ENCODE data around the gene GULP1.

The GULP1 gene

GRCh38 chr2:188277786-188278185, 13.9 kb upstream of the GULP1 start:
- no peak for DNase-seq (ENCODE audit: low read depth in 1 of 2, low spot score in 1 of 2)
- Histone ChIP-seq H3K27me3 (ENCODE audit: insufficient read depth, poor library complexity, severe bottlenecking) (no peaks in the 10 kb centered on the region), H3K4me3 (replicated peaks; ENCODE audit: insufficient read depth, low read length) (no peak overlapping the region), H3K27ac (replicated peaks) (no peak overlapping the region)
- TF ChIP-seq CTCF (IDR thresholded peaks at IDR 0.05; ENCODE audit: insufficient read depth, low read length) (no peak), GABPA (IDR thresholded peaks at IDR 0.05; ENCODE audit: low read depth) (no peak), POLR2AphosphoS5 (IDR thresholded peaks at IDR 0.05; ENCODE audit: low read depth) (no peak), REST (IDR thresholded peaks at IDR 0.05; ENCODE audit: insufficient replicate concordance, low read depth) (no peak), SPI1 (IDR thresholded peaks at IDR 0.05; ENCODE audit: borderline replicate concordance, low read depth) (no peak)

- no peak for DNase-seq (ENCODE audit: low read depth in 1 of 2, low spot score in 1 of 2)
- H3K27me3 ChIP-seq (ENCODE audit: insufficient read depth, poor library complexity, severe bottlenecking) = no peaks in the 10 kb centered on the region
- H3K27ac ChIP-seq (replicated peaks) = no peak overlapping the region
- H3K4me3 ChIP-seq (replicated peaks; ENCODE audit: insufficient read depth, low read length) = no peak overlapping the region
- TF ChIP-seq POLR2AphosphoS5 (IDR thresholded peaks at IDR 0.05; ENCODE audit: low read depth) (no peak), REST (IDR thresholded peaks at IDR 0.05; ENCODE audit: insufficient replicate concordance, low read depth) (no peak), CTCF (IDR thresholded peaks at IDR 0.05; ENCODE audit: insufficient read depth, low read length) (no peak), GABPA (IDR thresholded peaks at IDR 0.05; ENCODE audit: low read depth) (no peak), SPI1 (IDR thresholded peaks at IDR 0.05; ENCODE audit: borderline replicate concordance, low read depth) (no peak)
Measured at GRCh38 chr2:188278388-188279092, 13.1 kb upstream of the GULP1 start.

GRCh38 chr2:188279093-188279445, 12.6 kb upstream of the GULP1 start:
- Histone ChIP-seq H3K27ac (replicated peaks) (no peak overlapping the region), H3K27me3 (ENCODE audit: insufficient read depth, poor library complexity, severe bottlenecking) (no peaks in the 10 kb centered on the region), H3K4me3 (replicated peaks; ENCODE audit: insufficient read depth, low read length) (no peak overlapping the region)
- TF ChIP-seq CTCF (IDR thresholded peaks at IDR 0.05; ENCODE audit: insufficient read depth, low read length) (no peak), SPI1 (IDR thresholded peaks at IDR 0.05; ENCODE audit: borderline replicate concordance, low read depth) (no peak), GABPA (IDR thresholded peaks at IDR 0.05; ENCODE audit: low read depth) (no peak), POLR2AphosphoS5 (IDR thresholded peaks at IDR 0.05; ENCODE audit: low read depth) (no peak), REST (IDR thresholded peaks at IDR 0.05; ENCODE audit: insufficient replicate concordance, low read depth) (no peak)
- no peak for DNase-seq (ENCODE audit: low read depth in 1 of 2, low spot score in 1 of 2)
